ENCODE measurements around the gene AMT. TPM values are rescaled to one million over a fixed set of nuclear protein-coding genes. Genes with fewer than 3 reads are reported as not detected.

The AMT gene
- polyA plus RNA-seq, 1 experiment, result 5.5 TPM

GRCh38 chr3:49413338-49413734 lies 8.9 kb downstream of the AMT start:
- POLR2A ChIA-PET, result interaction anchor here (1.4 to 2.9 kb wide), 2 partner anchors 16 to 73 kb away, joined by 3 to 27 read pairs; partner anchors contain the start of genes NICN1 and USP4
- H3K27ac ChIP-seq (ENCODE audit: low read depth, low read length), result no peak overlapping the region
- peak overlapping the region; percentile 97 for H3K4me3 ChIP-seq (ENCODE audit: low read depth, low read length)
- no peaks in the 10 kb centered on the region for H3K27me3 ChIP-seq (ENCODE audit: control insufficient read depth, insufficient read depth, low read length)
- CTCF ChIA-PET, result interaction anchor here (1.0 kb wide), 1 partner anchor 13 kb away, joined by 4 read pairs; no protein-coding TSS in a partner anchor
- no peak for DNase-seq (ENCODE audit: low read depth, low spot score)
- no peaks in the 10 kb centered on the region for H3K9me3 ChIP-seq (ENCODE audit: control insufficient read depth, insufficient read depth, low read length)
- TF ChIP-seq CTCF (IDR thresholded peaks at IDR 0.05; ENCODE audit: low read depth, low read length), result no peak

GRCh38 chr3:49412632-49413337 lies 9.5 kb downstream of the AMT start:
- CTCF ChIA-PET, result interaction anchor here (0.9 to 1.0 kb wide), 3 partner anchors 13 to 243 kb away, joined by 3 to 4 read pairs (median 4); no protein-coding TSS in a partner anchor
- no peak for TF ChIP-seq CTCF (IDR thresholded peaks at IDR 0.05; ENCODE audit: low read depth, low read length)
- peak overlapping the region; percentile 70 for H3K27ac ChIP-seq (ENCODE audit: low read depth, low read length)
- no peaks in the 10 kb centered on the region for H3K27me3 ChIP-seq (ENCODE audit: control insufficient read depth, insufficient read depth, low read length)
- POLR2A ChIA-PET, result interaction anchor here (0.6 to 2.9 kb wide), 11 partner anchors 8 to 81 kb away, joined by 3 to 27 read pairs (median 4); partner anchors contain the start of genes GPX1, NICN1 and USP4
- H3K9me3 ChIP-seq (ENCODE audit: control insufficient read depth, insufficient read depth, low read length), result no peaks in the 10 kb centered on the region
- DNase-seq (ENCODE audit: low read depth, low spot score), result no peak
- peak overlapping the region; percentile 97 for H3K4me3 ChIP-seq (ENCODE audit: low read depth, low read length)

GRCh38 chr3:49411968-49412631 lies 10.2 kb downstream of the AMT start, which contains the start of the genes RHOA and TCTA:
Gene RHOA (minus strand): TSS chr3:49411976. CDS start chr3:49375589, 36,387 bp downstream.
Gene TCTA (plus strand): TSS chr3:49412423. CDS start chr3:49412427, 4 bp downstream.
- peak; percentile 100 for DNase-seq (ENCODE audit: low read depth, low spot score)
- Histone ChIP-seq H3K4me3 (ENCODE audit: low read depth, low read length) (peak within 1 kb of the TSS; percentile 97), H3K9me3 (ENCODE audit: control insufficient read depth, insufficient read depth, low read length) (no peaks in the 10 kb centered on the region), H3K27me3 (ENCODE audit: control insufficient read depth, insufficient read depth, low read length) (no peaks in the 10 kb centered on the region), H3K27ac (ENCODE audit: low read depth, low read length) (peak within 1 kb of the TSS; percentile 70)
- ChIA-PET CTCF (interaction anchor here (0.9 to 1.2 kb wide), 3 partner anchors 37 to 242 kb away, joined by 3 to 5 read pairs (median 4); no protein-coding TSS in a partner anchor), POLR2A (interaction anchor here (0.5 to 2.9 kb wide), 21 partner anchors 9 to 318 kb away, joined by 3 to 27 read pairs (median 4); partner anchors contain the start of genes AMT, DAG1, GPX1 and KLHDC8B)
- no peak for TF ChIP-seq CTCF (IDR thresholded peaks at IDR 0.05; ENCODE audit: low read depth, low read length)

- no peak for DNase-seq (ENCODE audit: low read depth, low spot score)
- TF ChIP-seq CTCF (IDR thresholded peaks at IDR 0.05; ENCODE audit: low read depth, low read length), result no peak
- peak overlapping the region; percentile 83 for H3K4me3 ChIP-seq (ENCODE audit: low read depth, low read length)
- no peaks in the 10 kb centered on the region for H3K27me3 ChIP-seq (ENCODE audit: control insufficient read depth, insufficient read depth, low read length)
- ChIA-PET POLR2A (interaction anchor here (0.5 to 2.9 kb wide), 20 partner anchors 9 to 537 kb away, joined by 3 to 27 read pairs (median 4); partner anchors contain the start of genes AMT, DAG1, GPX1 and KLHDC8B), CTCF (interaction anchor here (1.2 kb wide), 1 partner anchor 71 kb away, joined by 5 read pairs; no protein-coding TSS in a partner anchor)
- H3K27ac ChIP-seq (ENCODE audit: low read depth, low read length), result peak overlapping the region; percentile 65
- no peaks in the 10 kb centered on the region for H3K9me3 ChIP-seq (ENCODE audit: control insufficient read depth, insufficient read depth, low read length)
Observed at GRCh38 chr3:49411535-49411967, 10.7 kb downstream of the AMT start.

Data from AG04450 (cell line).